Measurements from ENCODE around the gene RPP14.
A peak's percentile ranks its signal among the peaks of the same experiment; 100 is the strongest.
"Not testable (repeated sequence)": the region's sequence is repeated elsewhere in the genome, so short reads cannot be mapped to it uniquely, and the experiment has no call there.

The RPP14 gene

GRCh38 chr3:58333206-58334012 lies 27.4 kb downstream of the RPP14 start:
- peak; percentile 27 for DNase-seq

GRCh38 chr3:58334013-58334321 lies 27.9 kb downstream of the RPP14 start:
- DNase-seq, result no peak

GRCh38 chr3:58334506-58334884 lies 28.4 kb downstream of the RPP14 start:
- no peak for DNase-seq

- no peak for DNase-seq
Observed at GRCh38 chr3:58335652-58335947, 29.6 kb downstream of the RPP14 start.

GRCh38 chr3:58336135-58336882 lies 30.3 kb downstream of the RPP14 start:
- no peak for DNase-seq

- DNase-seq, result no peak
Observed at GRCh38 chr3:58337190-58337589, 31.1 kb downstream of the RPP14 start.

GRCh38 chr3:58339146-58339545 lies 33.1 kb downstream of the RPP14 start:
- not testable (repeated sequence) for DNase-seq

- DNase-seq, result no peak
Observed at GRCh38 chr3:58340594-58341244, 34.7 kb downstream of the RPP14 start.

GRCh38 chr3:58341376-58341775 lies 35.3 kb downstream of the RPP14 start:
- no peak for DNase-seq

- no peak for DNase-seq
Observed at GRCh38 chr3:58342676-58343075, 36.6 kb downstream of the RPP14 start.

- no peak for DNase-seq
Observed at GRCh38 chr3:58345457-58345856, 39.4 kb downstream of the RPP14 start.

GRCh38 chr3:58346368-58346767 lies 40.3 kb downstream of the RPP14 start:
- no peak for DNase-seq

GRCh38 chr3:58347984-58348383 lies 41.9 kb downstream of the RPP14 start:
- DNase-seq, result no peak

GRCh38 chr3:58349792-58350626 lies 44.0 kb downstream of the RPP14 start:
- no peak for DNase-seq

GRCh38 chr3:58350627-58351013 lies 44.6 kb downstream of the RPP14 start:
- DNase-seq, result no peak

GRCh38 chr3:58351920-58352319 lies 45.9 kb downstream of the RPP14 start:
- no peak for DNase-seq

- DNase-seq, result no peak
Observed at GRCh38 chr3:58352626-58353025, 46.6 kb downstream of the RPP14 start.

- DNase-seq, result no peak
Observed at GRCh38 chr3:58353722-58354553, 47.9 kb downstream of the RPP14 start.

GRCh38 chr3:58355179-58355578 lies 49.1 kb downstream of the RPP14 start:
- DNase-seq, result no peak

- DNase-seq, result no peak
Observed at GRCh38 chr3:58356054-58356453, 50.0 kb downstream of the RPP14 start.

GRCh38 chr3:58357402-58357801 lies 51.4 kb downstream of the RPP14 start:
- no peak for DNase-seq

- DNase-seq, result no peak
Observed at GRCh38 chr3:58358092-58358491, 52.0 kb downstream of the RPP14 start.

Data from stimulated activated CD4-positive, alpha-beta T cell treated with anti-CD3 and anti-CD28 coated beads, Interleukin-4, amount 100 ng/mL, for 1 hour (primary cell).